GM23338 (cell line): Measurements from ENCODE around the gene TOR2A. TPM values are rescaled to one million over a fixed set of nuclear protein-coding genes. Genes with fewer than 3 reads are reported as not detected.

Experiments used
- ATAC-seq: fragments of 200-7000 bp; cut with Tn5 transposase; 3 replicates; pipeline ENCODE4 v1.9.1; 2020
- DNase-seq: peaks from one replicate; pipeline ENCODE4 v3.0.0-alpha.2; 2015; ENCODE audit warnings: low spot score
- H2AFZ ChIP-seq: fragments of 200-600 bp; sonication (generic); 2 replicates; pipeline ENCODE4 v1.8.0; 2016; ENCODE audit warnings: antibody characterized with exemption, mild to moderate bottlenecking, moderate library complexity
- H3F3A ChIP-seq: fragments of 200-600 bp; sonication (generic); replicated peaks from 2 replicates; pipeline ENCODE4 v1.8.0; 2017; ENCODE audit warnings: antibody characterized with exemption, mixed run types, low read depth
- H3K27ac ChIP-seq: fragments of 200-600 bp; sonication (generic); 2 replicates; pipeline ENCODE4 v1.6.1; 2016; ENCODE audit warnings: low read depth
- H3K27me3 ChIP-seq: fragments of 200-600 bp; sonication (generic); 2 replicates; pipeline ENCODE4 v1.8.0; 2016; ENCODE audit warnings: mild to moderate bottlenecking, mixed run types, moderate library complexity; ENCODE audit not compliant: insufficient read depth
- H3K36me3 ChIP-seq: fragments of 200-600 bp; sonication (generic); 2 replicates; pipeline ENCODE4 v1.8.0; 2016; ENCODE audit warnings: mild to moderate bottlenecking; ENCODE audit not compliant: insufficient read depth
- H3K4me1 ChIP-seq: fragments of 200-600 bp; sonication (generic); 2 replicates; pipeline ENCODE4 v1.8.0; 2016; ENCODE audit warnings: mild to moderate bottlenecking, moderate library complexity; ENCODE audit not compliant: insufficient read depth
- H3K4me2 ChIP-seq: fragments of 200-600 bp; sonication (generic); 2 replicates; pipeline ENCODE4 v1.7.1; 2017; ENCODE audit warnings: mixed run types
- H3K4me3 ChIP-seq: fragments of 200-600 bp; sonication (generic); 2 replicates; pipeline ENCODE4 v1.6.1; 2016; ENCODE audit warnings: mixed run types
- H3K79me2 ChIP-seq: fragments of 200-600 bp; sonication (generic); replicated peaks from 2 replicates; pipeline ENCODE4 v1.8.0; 2017; ENCODE audit warnings: mild to moderate bottlenecking; ENCODE audit not compliant: insufficient read depth
- H3K9me2 ChIP-seq: fragments of 200-600 bp; sonication (generic); 2 replicates; pipeline ENCODE4 v1.8.0; 2017; ENCODE audit not compliant: insufficient read depth
- H4K20me1 ChIP-seq: fragments of 200-600 bp; sonication (generic); replicated peaks from 2 replicates; pipeline ENCODE4 v1.8.0; 2017; ENCODE audit warnings: mild to moderate bottlenecking; ENCODE audit not compliant: insufficient read depth
- H3K27ac Mint-ChIP-seq: 2 replicates; pipeline ENCODE4 v1.8.0; 2020; ENCODE audit warnings: inconsistent platforms, mild to moderate bottlenecking, moderate library complexity, mixed read lengths
- H3K27me3 Mint-ChIP-seq: 3 replicates; pipeline ENCODE4 v1.8.0; 2022; ENCODE audit warnings: low read depth, mild to moderate bottlenecking, moderate library complexity, mixed read lengths, inconsistent platforms; ENCODE audit not compliant: insufficient read depth, poor library complexity
- H3K36me3 Mint-ChIP-seq: 3 replicates; pipeline ENCODE4 v1.8.0; 2021; ENCODE audit warnings: low read depth, mild to moderate bottlenecking, inconsistent platforms, moderate library complexity, mixed read lengths
- H3K4me1 Mint-ChIP-seq: 3 replicates; pipeline ENCODE4 v1.8.0; 2020; ENCODE audit warnings: mild to moderate bottlenecking, inconsistent platforms, mixed read lengths
- H3K4me3 Mint-ChIP-seq: 3 replicates; pipeline ENCODE4 v1.8.0; 2021; ENCODE audit warnings: moderate library complexity, mild to moderate bottlenecking, inconsistent platforms, mixed read lengths
- H3K9me3 Mint-ChIP-seq: 3 replicates; pipeline ENCODE4 v1.8.0; 2020; ENCODE audit warnings: moderate library complexity, mild to moderate bottlenecking, inconsistent platforms, mixed read lengths
- CTCF ChIP-seq, 2 experiments: fragments of 200-600 bp in 1 of 2; sonication (generic) in 1 of 2; conservative IDR thresholded peaks; 2 replicates each; pipeline versions ENCODE4 v1.5.1 to v1.6.1; 2016 to 2017; ENCODE audit warnings: antibody characterized with exemption in 2 of 2, low read depth in 2 of 2, mild to moderate bottlenecking in 2 of 2, moderate library complexity in 1 of 2
- ETS1 ChIP-seq: IDR thresholded peaks from 2 replicates; pipeline ENCODE4 v1.6.1; 2016; ENCODE audit warnings: antibody characterized with exemption
- EZH2 ChIP-seq: fragments of 200-600 bp; sonication (generic); IDR thresholded peaks from one replicate; pipeline ENCODE4 v1.8.0; 2017; ENCODE audit warnings: antibody characterized with exemption, mild to moderate bottlenecking, low read depth; ENCODE audit not compliant: unreplicated experiment
- EZH2phosphoT487 ChIP-seq: fragments of 200-600 bp; sonication (generic); IDR thresholded peaks from one replicate; pipeline ENCODE4 v1.8.1; 2018; ENCODE audit warnings: antibody characterized with exemption; ENCODE audit not compliant: unreplicated experiment
- JUNB ChIP-seq: IDR thresholded peaks from one replicate; pipeline ENCODE4 v1.6.1; 2016; ENCODE audit warnings: antibody characterized with exemption; ENCODE audit not compliant: unreplicated experiment
- NANOG ChIP-seq: IDR thresholded peaks from 2 replicates; pipeline ENCODE4 v1.6.1; 2016; ENCODE audit warnings: antibody characterized with exemption, borderline replicate concordance
- POLR2AphosphoS5 ChIP-seq: IDR thresholded peaks from 2 replicates; pipeline ENCODE4 v1.6.1; 2016; ENCODE audit warnings: antibody characterized with exemption, low read depth
- REST ChIP-seq: IDR thresholded peaks from one replicate; pipeline ENCODE4 v1.6.1; 2018; ENCODE audit warnings: antibody characterized with exemption; ENCODE audit not compliant: unreplicated experiment
- STAT1 ChIP-seq: IDR thresholded peaks from one replicate; pipeline ENCODE4 v1.6.1; 2016; ENCODE audit warnings: antibody characterized with exemption; ENCODE audit not compliant: unreplicated experiment
- ZNF114 ChIP-seq: fragments of 250-450 bp; sonication (Bioruptor Pico); IDR thresholded peaks from 2 replicates; pipeline ENCODE4 v1.5.0; 2020; ENCODE audit warnings: mild to moderate bottlenecking, moderate library complexity
- ZNF331 ChIP-seq: fragments of 250-450 bp; sonication (Bioruptor Pico); IDR thresholded peaks from 2 replicates; pipeline ENCODE4 v1.5.0; 2020; ENCODE audit warnings: low read depth, mild to moderate bottlenecking, moderate library complexity
- ZNF462 ChIP-seq: fragments of 250-450 bp; sonication (Bioruptor Pico); IDR thresholded peaks from 2 replicates; pipeline ENCODE4 v1.5.0; 2020; ENCODE audit warnings: mild to moderate bottlenecking, moderate library complexity
- polyA plus RNA-seq: library from polyadenylated mRNA; unstranded; fragments of >200 nt; fragmentation: Nextera tagmentation; extraction: Ambion mirVana; gene quantifications from 2 replicates; pipeline ENCODE4 v1.2.1, GENCODE V29; 2016
- total RNA-seq: library from RNA; depleted of rRNA; stranded (reverse); fragments of >200 nt; shearing (Covaris generic); gene quantifications from 2 replicates; pipeline ENCODE4 v1.2.3, GENCODE V29; 2014

The TOR2A gene
- total and polyA plus RNA-seq, 2 experiments from 2014 or later = 14.4 to 23.5 TPM

- TF ChIP-seq CTCF (conservative IDR thresholded peaks at IDR 0.05; ENCODE audit: low read depth in 2 of 2) = no peak
- TF ChIP-seq EZH2phosphoT487 = no peak
These were observed 38.2 kb upstream of the TOR2A start (continued) for GRCh38 chr9:127773272-127773671.

- no peak overlapping the region for H3K4me3 Mint-ChIP-seq
- H3K27me3 ChIP-seq = no peaks in the 10 kb centered on the region
- H3K4me1 ChIP-seq = peaks cover 14% of the 10 kb centered on the region
- no peak overlapping the region for H3K27ac Mint-ChIP-seq
- H3K36me3 Mint-ChIP-seq = no peaks in the 10 kb centered on the region; the same call in 2 of the 3 replicates
- H3K36me3 ChIP-seq = no peaks in the 10 kb centered on the region
- no peak overlapping the region for H3K27ac ChIP-seq
- peaks cover 1% of the 10 kb centered on the region; the same call in 1 of the 3 replicates for H3K9me3 Mint-ChIP-seq
- no peak overlapping the region for H3K4me2 ChIP-seq
- peaks cover 32% of the 10 kb centered on the region for H3K4me1 Mint-ChIP-seq
- H4K20me1 ChIP-seq = no peaks in the 10 kb centered on the region
- H3K4me3 ChIP-seq = no peak overlapping the region
- peaks cover 13% of the 10 kb centered on the region for H3K27me3 Mint-ChIP-seq
- peaks cover 7% of the 10 kb centered on the region; the same call in 1 of the 2 replicates for H3F3A ChIP-seq
- DNase-seq (no peak), ATAC-seq (no peak)
- TF ChIP-seq JUNB (no peak), EZH2 (no peak), REST (no peak), ETS1 (no peak), ZNF331 (CRISPR knock-in tag) (no peak), EZH2phosphoT487 (no peak), STAT1 (no peak), ZNF462 (CRISPR knock-in tag) (no peak), NANOG (no peak), ZNF114 (no peak), POLR2AphosphoS5 (no peak)
- no peaks in the 10 kb centered on the region for H3K9me2 ChIP-seq
- H2AFZ ChIP-seq = no peak overlapping the region
- no peaks in the 10 kb centered on the region for H3K79me2 ChIP-seq
These were observed 37.5 kb upstream of the TOR2A start for GRCh38 chr9:127772603-127773002.
